GM21786 (cell line): ENCODE measurements around the gene NKRF.
"Not testable (repeated sequence)": the region's sequence is repeated elsewhere in the genome, so short reads cannot be mapped to it uniquely, and the experiment has no call there.

Experiments used
- ATAC-seq: cut with Tn5 transposase; IDR thresholded peaks from one replicate; pipeline ENCODE4 v1.9.1; 2021; ENCODE audit not compliant: unreplicated experiment

Gene NKRF

DNA sequence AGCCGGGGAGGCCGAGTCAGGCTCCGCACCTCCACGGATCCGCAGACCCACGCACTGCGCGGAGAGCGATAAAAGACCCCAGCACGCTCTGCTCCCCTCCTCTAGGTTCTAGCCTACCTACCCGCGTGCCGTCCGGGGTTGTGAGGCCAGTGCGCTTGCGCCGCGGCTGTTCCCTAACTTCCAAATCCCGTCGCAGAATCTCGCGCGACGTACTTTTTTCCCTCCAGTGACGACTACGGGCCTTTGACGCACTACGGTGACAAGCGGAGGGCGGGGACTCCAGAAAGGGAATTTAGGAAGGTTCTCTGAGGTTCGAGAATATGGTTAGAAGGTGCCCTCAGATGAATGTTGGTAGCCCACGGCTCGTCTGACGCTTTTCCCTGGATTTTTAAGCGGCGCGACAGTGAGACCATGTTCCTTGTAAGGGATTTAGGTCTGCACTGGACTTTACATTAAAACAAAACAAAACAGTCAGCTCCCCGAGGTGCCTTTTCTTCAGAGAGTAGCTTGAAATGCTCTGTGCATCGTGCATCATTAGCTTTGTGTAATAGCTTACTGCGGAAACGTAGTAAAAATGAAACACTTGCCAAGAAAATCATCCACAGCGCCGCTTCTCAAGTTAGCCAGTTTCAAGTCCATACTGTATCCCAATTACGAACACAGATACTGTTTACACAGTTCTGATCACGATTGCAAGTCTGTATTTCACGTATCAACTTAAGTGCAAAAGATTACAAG is at the start of gene NKRF:
TSS of gene NKRF (minus strand) at position 145 of the 738 bp plus-strand sequence.
- ATAC-seq: peak; percentile 82

DNA sequence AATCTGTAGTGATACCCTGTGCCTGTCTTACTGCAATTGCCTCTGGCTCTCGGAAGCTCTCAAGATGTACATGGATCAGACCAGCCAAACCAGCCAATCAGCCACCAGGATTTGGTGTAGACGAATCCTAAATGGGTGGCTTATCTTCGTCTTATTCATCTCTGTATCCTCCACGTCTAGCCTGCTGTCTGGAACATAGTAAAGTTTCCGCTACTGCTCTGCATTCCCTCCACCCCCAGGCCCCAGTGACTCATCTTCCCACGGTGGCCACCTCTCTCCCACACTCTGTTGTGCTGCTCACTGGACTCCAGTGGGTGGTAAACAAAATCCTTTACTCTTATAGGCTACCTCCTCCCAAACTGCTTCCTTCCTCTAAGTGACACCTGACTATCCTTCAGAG is 48.9 kb upstream of the NKRF start:
- ATAC-seq: peak; percentile 64

DNA sequence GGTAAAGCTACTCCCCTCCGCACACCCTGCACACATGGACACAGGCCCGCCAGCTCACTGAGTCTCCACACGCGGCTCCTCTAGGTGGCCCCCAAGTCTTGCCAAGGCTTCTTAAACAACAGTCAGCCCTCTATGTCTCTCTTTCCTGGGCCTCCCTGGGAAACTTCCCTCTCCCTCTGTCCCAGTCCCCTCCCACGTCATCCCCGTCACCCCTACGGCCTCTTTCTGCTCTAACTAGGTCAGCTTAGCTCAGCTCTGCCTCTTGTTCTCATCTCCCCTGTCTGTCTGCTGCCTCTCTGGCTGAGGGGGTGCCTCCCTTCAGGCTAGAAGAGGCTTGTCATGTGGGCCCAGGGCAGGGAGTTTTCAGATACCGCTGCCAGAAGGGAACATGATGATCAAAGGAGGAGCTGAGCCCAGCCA is 47.9 kb upstream of the NKRF start:
- ATAC-seq: no peak

DNA sequence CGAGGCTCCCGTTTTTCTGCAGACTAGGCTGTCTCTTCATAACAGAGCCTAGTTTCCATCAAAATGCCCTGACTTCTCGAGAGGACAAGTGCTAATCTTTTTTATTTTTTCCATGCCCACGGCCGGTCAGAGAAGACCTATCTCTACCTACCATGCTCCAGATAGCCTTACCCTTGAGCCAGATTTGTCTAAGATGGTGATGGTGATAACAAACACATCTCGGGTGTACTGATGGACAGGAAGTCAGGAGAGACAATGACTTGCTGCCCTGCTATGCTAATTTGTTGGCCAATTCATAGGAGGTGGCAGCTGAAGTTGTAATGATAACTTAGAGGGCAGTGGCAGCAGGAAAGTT is 42.2 kb upstream of the NKRF start:
- no peak for ATAC-seq

DNA sequence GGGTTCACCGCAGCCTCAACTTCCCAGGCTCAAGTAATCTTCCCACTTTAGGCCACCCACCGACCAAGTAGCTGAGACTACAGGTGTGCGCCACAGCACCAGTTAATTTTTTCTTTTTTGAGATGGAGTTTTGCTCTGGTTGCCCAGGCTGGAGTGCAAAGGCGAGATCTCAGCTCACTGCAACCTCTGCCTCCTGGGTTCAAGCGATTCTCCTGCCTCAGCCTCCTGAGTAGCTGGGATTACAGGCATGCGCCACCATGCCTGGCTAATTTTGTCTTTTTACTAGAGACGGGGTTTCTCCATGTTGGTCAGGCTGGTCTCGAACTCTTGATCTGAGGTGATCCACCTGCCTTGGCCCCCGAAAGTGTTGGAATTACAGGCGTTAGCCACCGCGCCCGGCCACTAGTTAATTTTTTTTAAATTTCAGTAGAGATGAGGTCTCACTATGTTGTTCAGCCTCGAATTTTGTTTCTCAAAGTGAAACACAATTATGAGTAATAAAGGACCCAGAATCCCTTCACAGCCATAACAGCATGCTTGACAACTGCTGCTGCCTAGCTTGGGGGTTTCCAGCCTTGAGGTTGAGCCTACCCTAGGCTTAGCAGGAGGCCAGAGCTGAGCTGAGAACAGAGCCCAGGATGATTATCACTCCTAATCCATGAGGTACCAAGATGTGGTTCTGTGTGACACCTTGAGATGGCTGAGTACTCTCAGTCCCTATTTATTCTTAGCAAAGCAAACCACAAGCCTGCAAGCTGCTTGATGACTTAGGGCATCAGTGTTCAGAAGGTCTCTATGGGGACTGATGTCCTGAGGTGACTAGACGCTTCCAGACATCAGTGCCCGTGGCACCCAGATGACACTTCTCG is 41.6 kb upstream of the NKRF start:
- peak; percentile 95 for ATAC-seq

DNA sequence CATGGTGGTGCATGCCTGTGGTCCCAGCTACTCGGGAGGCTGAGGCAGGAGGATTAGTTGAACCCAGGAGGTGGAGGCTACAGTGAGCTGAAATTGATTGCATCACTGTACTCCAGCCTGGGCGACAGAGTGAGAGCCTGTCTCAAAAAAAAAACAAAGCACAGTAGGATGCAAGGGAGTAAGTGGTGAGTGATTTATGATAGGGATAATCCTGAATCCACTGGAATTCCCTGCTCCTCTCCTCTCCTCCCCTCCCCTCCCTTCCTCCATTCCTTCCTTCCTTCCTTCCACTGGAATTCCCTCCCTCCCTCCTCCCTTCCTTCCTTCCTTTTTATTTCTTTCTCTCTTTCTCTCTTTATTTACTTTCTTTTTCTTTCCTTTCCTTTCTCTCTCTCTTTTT is 40.9 kb upstream of the NKRF start:
- no peak for ATAC-seq

DNA sequence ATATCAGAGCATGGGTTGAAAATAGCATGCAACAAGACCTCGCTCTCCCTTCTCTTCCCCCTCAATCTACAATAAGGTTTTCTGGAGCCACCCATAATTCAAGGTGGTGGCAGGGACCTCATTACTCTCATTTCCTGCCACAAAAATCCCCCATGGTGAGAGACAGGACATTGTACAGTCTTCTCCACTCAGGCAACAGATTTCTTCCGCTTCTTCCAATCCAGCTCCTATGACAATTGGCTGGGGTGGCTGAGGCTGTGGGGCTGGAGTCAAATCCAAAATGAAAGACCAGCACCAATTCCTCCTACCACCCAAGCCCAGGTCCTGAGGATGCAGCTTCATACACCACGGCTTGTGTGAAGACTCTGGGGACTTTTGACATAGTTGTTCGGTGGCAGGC is 40.3 kb upstream of the NKRF start:
- ATAC-seq: no peak

DNA sequence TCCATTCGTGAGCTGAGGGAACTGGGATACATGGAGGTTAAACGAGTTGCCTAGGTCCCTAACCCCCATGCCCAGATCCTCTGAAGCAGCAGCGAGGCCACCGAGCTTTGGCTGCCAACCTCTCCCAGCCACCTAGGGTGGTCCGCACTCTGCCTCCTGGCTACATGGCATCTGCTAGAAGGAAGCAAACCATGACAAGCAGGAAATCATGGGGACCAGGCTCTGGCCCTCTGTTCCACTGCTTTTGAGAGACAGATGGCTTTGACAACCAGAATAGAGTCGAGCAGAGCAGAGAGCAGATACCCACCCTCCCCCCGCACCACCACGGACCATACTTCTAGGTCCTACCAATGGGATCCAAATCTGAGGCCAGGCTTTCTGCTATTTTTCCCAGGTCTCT is 37.5 kb upstream of the NKRF start:
- ATAC-seq: no peak

DNA sequence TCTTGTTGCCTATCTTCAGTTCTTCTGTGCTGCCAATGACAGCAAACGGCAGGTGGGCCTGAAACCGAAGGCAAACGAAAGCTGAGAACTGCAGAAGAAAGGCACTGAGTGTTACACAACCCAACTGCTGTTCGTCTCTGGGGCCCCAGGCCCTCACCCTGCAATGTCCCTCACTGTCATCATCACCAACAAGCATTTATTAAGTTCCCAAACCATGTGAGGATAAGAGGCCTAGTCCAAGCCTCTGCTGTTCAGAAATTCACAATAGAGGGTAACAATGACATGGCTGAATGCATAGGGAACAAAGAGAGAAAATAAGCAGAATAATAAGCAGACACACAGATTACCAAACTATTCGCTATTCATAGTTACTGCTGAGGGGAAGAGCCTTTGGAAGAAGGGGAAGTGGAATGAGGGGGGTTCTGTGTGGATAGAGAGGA is 34.5 kb upstream of the NKRF start:
- ATAC-seq: no peak

DNA sequence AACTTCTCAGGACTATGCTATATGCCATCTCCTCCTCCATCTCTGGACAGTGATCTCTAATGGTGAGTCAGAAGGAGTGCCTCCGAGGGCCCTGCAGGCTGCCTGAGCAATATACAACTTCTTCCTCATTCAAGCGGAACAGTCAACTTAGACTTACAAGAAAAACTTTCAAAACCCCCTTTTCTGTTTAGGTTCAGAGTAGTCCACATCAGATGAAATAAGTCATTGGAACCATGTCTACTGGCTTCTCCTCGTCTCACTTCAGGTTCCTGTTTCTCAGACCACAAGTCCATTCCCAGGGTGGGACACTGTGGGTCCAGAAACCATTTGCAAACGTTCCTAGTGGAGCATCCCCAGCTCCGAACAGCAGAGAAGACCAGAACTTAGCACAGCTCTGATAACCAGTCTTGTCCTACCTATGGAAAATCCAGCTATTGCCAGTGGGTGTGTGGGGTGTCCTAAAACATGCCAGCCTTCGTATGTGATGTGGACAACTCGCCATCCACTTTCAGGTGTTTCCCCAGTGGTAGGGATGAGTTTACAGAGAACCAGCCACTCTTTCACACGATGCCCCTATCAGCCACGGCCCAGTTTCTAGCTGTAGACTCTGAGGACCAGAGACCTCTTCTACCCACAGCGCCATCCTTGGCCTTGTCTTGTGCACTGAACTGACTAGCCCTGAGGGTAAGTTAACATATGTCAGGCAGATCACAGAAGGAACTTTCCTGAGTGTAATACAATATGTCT is 32.7 kb upstream of the NKRF start:
- peak; percentile 68 for ATAC-seq

DNA sequence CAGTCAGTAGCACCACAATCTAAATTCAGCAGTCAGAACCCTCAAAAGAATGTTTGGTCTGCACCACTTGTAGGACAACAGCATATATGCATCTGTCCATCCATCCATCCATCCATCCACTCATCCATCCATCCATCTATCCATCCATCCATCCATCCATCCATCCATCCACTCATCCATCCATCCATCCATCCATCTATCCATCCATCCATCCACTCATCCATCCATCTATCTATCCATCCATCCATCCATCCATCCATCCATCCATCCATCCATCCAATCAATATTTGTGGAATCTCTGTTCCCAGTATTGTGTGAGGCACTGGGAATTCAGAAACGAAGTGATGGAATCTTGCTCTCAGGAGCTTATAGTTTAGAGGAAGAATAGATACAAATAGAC is 31.2 kb upstream of the NKRF start:
- ATAC-seq: not testable (repeated sequence)

DNA sequence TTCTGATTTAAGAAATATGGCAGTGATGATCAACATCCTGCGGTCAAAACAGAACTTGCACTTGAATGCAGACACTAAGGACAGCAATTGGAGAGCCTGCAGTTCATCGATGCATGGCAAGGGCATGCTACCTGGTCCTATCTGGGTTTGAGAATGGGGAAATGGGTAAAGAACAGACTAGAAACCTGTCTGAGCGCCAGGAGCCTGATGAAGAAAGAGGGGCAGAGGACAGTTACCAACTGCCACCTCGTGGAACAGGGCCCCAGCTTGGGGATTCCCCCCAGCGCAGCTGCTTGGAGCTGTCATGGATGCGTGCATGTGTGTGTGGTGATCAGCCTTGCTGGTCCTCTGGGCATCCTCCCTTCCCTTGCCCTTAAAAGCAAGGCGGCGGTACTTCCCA is 30.2 kb upstream of the NKRF start:
- ATAC-seq: peak; percentile 52

DNA sequence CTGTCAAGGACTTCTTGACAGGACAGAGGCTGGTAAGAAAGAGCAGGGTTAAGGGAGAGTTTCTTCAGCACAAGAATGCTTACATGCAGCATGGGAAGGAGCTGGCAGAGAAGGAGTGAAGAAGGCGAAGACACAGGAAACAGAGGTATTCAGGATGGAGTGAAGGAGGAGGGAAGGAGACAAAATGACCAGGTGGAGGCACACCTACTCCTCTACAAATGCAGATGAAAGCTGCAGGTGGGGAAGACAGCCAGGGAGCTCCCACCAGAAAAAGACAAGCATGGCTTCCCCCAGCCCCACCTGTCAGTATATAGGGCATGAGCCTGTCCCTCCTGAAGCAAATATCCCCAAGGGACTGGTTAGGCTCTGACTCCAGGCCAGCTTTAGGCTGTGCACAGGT is 29.6 kb upstream of the NKRF start:
- peak; percentile 6 for ATAC-seq

DNA sequence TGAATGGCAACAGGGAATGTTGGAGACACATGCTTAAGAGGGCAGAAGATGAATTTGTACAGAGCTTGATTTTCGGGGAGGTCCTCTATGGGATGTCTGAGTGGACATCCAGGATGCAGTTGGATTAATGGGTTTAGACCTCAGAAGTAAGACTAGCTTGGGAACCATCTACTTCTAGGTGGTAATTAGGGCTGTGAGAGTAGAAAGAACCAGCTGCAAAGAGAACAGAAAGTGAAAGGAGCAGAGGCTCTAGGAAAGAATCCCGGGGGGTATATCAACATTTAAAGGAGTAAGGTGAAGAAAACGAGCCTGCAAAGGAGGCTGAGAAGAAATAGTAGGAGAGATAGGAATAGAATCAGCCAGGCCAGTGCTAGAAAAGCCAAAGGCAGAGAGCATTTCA is 29.0 kb upstream of the NKRF start:
- ATAC-seq: no peak

DNA sequence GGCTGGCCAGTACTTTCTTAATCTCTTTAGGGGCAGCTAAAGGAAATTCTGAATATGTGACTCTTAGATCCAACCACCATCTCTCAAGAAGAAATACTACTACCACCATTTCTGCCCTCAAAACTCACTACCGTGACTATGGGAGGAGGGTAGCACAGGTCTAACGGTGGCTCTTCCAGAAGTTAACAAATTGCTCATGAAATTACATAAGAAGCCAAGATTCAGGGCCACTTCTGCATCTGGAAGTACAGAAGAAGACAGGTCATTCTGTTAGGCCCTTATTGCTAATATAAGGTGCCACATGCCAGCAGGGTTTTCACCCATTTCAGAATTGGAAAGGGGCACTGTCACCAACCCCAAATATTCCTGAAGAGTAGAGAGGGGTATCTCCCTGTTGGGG is 19.6 kb upstream of the NKRF start:
- ATAC-seq: no peak

DNA sequence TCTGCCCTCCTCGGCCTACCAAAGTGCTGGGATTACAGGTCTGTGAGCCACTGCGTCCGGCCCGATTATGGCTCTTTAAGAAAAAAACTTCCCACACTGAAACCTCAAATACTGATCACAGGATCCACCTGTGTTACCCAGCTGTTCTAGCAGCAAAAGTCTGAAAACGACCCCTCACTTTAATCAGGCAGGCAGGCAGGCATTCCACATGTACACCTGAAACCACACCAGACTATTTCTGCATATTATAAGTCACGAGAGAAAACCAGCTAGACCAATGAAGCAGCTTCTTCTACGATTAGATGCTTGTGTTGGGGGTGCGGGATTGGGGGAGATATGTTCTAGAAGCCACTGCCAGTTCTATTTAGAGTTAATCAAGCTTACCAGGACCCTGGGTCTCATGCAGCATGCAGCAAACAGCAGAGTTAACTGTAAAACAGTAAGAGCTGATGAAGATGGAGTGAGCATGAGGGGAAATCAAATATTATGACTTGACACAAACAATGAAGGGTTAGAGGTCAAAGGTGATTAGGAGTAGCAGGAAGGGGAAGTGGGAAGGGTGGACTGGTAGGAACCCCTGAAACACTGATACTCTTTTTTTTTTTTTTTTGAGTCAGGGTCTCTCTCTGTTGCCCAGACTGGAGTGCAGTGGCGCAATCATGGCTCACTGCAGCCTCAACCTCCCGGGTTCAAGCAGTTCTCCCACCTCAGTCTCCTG is 18.9 kb upstream of the NKRF start:
- no peak for ATAC-seq

DNA sequence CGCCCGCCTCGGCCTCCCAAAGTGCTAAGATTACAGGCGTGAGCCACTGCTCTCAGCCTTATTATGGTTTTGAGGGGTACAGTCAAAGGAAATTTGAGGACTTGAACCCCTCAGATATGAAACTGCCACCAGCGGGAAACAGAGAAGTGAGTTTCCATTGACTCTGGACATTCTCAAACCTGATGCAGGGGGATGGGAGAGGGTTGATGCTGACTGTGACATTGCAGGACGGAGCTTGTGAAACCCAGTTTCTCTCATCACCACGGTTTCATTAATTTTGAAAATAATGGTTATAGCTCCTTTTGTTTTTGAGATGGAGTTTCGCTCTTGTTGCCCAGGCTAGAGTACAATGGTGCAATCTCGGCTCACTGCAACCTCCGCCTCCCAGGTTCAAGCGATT is 18.2 kb upstream of the NKRF start:
- no peak for ATAC-seq

DNA sequence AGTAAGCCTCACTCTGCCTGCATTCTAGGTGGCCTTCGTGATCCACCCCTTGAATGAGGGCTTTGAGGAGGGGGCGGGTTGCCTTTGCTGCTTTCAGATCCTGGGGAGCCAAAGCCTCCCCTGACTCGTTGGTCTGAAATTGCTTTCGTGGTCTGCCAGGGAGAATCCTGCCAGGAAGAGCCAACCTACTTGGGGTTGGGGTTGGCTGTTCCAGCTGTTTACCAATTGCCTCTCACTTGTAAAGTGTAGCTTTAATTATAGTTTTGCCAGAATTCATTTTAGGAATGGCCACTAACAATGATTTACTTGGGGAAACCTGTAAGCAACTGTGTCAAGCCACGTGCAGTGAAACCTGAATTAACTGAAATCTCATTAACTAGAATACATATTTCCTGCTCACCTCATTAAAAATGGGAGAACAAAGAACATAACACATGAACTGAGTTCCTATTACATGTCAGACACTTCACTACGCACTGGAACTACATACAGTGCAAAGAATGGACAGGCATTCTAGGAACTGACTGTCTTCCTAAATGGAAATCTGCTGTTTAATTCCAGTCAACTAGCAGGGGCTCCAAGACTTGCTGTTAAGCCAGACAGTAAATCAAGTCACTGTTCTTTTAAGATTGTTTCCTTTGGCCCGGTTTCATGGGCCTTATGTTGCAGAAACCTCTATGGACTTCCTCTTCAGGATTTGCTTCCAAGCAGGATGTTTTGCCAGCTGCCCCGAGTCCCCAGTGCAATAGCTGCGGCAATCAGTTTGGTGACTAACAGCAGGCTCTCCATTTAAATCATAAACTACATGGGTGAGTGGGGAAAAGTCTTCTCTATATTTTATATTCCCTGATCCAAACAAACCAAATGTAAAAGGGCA is 16.4 kb upstream of the NKRF start:
- no peak for ATAC-seq

DNA sequence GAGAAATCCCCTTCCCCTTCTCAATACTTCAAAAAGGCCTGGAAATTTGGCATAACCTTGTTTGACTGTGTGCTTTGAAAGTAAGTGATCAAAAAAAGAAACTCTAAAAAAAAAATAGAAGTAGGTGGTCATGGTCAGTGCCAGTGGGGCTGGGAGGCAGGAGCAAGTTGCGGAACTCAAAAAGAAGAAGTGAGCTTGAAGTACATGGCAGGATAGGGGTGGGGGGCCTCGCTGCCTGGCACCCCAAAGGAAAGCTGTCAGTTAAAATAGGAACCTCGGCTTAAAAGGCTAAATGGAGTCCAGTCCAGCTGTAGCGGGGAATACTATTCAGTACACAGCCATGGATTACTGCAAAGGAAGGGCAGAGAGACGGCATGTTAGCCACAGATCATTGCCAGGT is 12.2 kb upstream of the NKRF start:
- no peak for ATAC-seq

DNA sequence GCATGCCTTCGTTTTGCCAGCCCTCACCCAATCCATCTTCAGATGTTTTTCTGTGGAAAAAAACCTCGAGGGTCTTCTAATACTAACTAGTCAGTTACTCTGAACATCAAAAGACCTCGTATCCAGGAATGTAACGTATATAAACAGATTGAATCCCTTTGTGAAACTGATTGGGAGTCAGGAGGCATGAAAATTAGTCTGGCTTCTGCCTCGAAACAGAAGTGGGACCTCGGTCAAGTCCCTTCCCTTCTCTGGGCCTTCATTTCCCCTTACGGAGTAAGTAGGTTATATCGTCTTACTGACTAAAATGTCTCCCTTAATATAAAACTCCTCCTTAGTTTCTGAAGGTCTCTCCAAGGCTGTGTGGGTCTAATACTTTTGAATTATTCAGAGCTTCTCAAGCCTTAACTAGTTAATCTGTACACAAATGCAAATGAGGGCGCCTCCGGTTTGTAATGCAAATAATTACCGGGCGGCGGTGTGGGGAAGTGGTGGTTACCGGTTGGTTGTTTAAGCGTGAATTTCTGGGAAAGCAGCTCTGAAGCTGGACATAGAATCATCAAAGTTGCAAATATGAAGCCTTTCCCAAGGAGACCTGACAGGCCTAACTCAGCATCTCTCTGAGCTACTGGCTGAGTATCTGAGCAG is 11.4 kb upstream of the NKRF start:
- peak; percentile 63 for ATAC-seq
